GM19240 (cell line): ENCODE results near the gene VIPR1.

Experiments used
- DNase-seq: peaks from one replicate; pipeline ENCODE4 v3.0.0; 2011; ENCODE audit warnings: low spot score; ENCODE audit not compliant: insufficient read length

VIPR1 gene

DNA sequence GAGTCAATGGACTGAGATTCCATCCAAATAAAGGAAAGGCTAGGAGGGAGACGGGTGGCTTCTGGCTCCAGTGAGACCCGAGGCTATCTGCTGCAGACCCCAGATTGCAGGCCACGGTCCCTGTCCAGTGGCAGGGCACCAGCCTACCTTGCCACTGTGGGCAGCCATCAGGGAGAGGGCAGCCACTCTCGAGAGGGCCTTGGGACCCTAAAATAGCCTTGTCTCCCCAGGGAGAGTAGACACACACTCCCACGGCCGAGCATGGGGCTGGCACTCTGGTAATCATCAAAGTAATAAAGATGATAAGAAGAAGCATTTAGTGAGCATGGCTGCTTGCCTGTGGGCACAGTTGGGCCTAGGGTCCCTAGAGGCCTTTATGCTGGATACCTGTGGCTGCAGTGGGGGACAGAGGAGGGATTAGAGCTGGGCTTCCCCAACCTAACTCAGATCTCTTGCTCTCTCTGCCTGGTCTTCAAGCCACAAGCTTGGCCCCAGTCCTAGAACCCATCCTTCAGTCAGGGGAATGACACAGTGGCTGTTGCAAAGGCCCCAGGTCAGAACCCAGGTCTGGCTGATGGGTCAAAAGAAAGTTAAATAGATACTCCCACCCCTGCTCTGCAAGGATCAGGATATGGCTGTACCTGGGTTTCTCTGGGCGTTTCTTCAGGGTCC lies 9.2 kb upstream of the VIPR1 start:
- DNase-seq = no peak

DNA sequence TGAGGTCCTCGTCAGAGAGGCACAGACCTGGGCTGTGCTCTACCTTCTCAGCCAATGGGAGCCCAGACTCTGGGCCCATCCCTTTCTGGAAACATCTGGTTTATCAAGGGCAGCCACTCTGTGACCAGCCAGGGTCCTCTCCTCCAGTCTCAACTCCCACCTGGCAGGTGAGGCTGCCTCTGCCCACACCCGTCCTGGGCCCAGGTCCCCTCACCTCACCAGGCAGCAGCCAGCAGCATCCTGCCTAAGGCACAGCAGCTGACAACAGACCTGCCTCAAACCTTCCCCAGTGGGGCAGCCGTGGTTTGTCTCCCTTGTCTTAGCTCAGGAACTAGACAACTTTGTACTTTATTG lies 8.7 kb upstream of the VIPR1 start:
- DNase-seq = no peak

DNA sequence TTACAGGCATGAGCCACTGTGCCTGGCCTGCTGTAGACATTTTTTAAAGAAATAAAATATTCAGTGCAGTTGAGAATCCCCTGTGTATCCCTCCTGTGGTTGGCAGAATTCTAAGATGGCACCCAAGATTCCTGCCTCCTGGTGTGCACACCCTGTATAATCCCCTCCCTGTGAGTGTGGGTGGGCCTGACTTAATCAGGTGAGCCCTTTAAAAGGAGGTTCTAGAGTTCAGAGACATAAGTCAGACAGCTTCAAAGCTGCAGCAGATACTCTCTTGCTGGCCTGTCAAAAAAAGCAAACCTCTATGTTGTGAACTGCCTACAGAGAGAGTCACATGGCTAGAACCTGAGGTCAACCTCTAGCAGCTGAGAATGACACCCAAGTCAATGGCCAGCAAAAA lies 7.0 kb upstream of the VIPR1 start:
- DNase-seq = no peak

DNA sequence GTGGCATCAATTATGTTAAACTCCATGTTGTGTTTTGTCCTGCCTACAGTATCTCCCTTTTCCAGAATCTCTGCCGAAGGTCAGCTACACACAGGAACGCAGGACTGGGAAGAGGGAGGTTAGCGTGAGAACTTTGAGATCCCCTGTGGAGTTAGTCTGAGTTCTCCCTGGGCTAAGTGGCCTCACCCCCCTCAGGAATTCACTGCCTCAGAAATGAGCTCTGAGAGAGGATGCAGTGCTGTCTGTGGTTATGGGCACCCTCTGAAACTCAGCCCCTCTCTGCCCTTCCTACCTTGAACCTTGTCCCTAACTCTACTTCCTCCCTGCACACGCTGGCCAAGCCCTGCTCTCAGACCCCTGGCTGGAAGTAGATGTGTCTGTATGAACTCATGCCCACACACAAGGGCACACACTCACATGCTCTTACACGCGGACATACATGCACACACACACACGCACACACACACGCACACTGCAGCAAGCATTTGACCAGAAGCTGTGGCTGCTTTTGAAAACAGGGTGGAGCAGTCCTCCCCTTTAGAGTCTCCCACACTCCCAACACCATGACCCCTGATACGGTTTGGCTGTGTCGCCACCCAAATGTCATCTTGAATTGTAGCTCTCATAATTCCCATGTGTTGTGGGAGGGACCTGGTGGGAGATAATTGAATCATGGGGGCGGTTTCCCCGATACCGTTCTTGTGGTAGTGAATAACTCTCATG lies 5.3 kb upstream of the VIPR1 start:
- no peak for DNase-seq

DNA sequence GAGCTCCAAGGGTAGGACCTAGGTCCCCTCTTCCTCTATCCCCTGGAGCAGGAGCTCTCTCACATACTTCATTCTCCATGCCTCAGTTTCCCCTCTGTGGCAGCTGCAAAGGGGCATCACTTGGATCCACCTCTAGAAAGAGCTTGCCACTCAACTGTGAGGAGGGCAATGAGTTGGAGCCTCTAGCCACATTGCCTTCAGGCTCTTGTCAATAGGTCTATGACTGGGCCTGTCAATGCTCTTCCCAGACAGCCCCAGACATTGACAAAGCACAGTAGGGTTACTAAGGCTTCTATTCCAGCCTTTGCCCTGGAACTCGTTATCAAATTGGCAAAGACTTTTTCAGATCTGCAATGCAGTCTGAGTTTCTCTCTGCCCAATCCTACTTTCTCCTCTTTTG lies 4.4 kb upstream of the VIPR1 start:
- DNase-seq = no peak

GRCh38 chr3:42498791-42499477 lies 3.5 kb upstream of the VIPR1 start:
- DNase-seq = no peak

DNA sequence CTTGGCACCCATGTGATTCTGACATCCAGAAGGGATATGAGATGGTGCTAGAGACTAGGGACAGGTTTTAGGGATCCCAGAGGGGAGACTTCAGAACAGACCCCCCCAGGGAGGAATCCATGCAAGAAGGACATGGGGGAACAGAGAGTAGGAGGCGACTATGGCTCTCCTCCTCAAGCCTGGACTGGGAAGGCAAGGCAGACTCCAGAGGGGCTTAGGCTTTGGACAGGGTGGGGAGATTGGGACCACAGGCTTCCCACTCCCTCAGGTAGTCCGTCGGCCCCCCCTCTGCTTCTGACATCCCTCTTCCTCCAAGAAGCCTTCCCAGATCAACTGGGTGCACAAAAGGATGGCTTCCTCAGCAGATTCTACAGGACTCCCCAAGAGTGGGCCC lies 3.0 kb upstream of the VIPR1 start:
- no peak for DNase-seq

- no peak for DNase-seq
Measured at GRCh38 chr3:42500091-42500490, 2.4 kb upstream of the VIPR1 start.

DNA sequence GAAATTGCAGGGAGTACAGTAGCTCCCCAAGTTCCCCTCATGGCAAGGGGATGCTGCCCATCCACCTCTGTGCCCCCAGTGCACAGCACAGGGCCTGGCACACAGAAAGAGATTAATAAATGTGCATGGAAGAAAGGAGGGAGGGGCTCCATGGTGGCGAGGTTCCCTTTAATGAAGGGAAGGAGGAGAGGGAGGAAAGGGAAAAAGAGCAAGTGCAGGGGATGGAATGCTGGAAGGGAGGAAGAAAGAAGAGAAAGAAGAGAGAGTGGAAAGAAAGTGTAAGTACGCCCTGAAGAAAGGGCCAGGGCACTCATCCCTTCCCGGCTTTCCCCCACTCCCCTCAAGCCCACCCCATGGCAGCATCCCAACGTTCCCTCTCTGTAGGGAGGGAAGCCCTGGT lies 1.5 kb upstream of the VIPR1 start:
- DNase-seq = no peak

- DNase-seq = no peak
Measured at GRCh38 chr3:42501321-42501680, 1.1 kb upstream of the VIPR1 start.

GRCh38 chr3:42501681-42502428 lies 588 bp upstream of the VIPR1 start:
- peak; percentile 43 for DNase-seq

DNA sequence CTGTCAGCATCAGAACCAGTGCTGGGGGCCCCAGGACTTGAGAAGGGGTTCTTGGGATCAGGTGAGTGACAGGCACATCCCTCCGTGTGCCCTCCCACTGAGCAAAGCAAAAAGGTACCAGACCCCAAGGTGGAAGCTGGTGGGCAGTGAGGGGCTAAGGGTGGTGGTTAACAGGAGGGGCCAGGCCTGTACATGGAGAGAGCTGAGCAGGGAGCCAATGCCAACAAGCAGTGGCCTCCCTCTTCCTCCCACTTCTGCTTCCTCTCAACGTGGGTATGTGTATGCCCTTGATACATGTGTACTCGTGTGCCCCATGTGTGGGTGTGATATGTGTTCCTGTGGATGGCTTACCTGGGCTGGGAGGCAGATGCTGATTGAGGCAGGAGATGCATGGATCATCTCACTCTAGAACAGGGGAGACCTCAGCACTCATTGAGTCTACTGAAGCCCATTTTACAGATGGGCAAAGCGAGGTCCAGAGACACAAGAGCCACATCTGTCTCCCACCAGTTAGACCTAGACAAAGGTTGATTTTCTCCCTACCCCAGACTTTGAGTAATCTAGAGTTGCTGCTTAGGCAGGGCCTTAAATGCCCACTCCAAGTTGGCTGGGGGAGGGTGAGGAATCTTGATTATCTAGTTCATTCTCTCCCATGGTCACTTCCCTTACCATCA lies 945 bp downstream of the VIPR1 start:
- no peak for DNase-seq

DNA sequence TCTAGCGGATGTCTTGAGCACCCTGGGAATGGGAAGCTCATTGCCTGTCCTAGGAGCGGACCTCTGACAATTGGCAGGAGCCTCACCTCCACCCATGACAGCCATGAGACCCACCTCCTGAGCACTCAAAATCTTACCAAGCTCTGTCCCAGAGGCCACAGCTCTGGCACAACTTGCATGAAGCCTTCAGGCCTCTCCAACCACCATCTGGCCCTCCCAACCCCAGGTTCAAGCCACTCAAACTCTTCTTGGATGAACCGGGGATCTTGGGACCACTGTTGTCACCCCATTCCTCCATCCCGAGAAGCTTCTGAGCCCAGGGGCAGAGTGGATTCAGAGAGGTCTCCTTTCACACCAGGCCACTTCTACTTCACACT lies 1.5 kb downstream of the VIPR1 start:
- DNase-seq = no peak

DNA sequence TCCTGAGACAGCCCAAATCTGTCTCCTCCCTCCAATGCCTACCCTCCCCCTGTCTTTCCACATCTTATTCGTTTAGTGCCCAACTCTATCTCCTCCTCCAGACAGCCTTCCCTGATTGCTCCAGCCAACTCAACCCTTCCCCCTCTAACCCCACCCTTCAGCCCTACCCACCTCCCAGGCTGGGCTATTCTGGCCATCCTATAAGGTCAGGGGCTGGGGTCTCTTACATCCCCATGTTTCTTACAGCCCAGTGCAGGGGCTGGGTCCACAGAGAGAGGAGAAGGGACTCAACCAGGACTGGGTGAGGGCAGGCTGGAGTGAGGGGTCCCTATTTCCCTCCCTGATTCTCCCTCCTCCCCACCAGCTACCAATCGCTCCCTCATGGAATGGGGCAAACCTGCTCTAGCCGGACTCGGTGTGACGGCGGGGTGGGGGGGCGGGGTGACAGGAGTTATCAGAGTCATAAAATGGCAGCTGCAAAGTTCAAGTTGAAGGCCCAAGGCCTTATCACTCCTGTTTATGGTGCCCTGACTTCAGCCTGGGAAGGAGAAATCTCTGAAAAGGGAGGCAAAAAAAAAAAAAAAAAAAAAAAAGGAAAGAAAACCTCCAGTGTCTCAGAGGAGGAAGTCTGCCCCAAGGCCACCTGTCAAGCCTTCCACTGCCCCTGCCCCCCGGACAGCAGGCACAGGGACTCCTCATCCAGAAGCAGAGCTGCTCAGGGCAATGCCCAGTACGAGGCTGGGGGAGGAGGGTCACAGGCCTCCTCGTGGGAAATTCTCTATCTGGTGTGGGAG lies 2.1 kb downstream of the VIPR1 start:
- no peak for DNase-seq

DNA sequence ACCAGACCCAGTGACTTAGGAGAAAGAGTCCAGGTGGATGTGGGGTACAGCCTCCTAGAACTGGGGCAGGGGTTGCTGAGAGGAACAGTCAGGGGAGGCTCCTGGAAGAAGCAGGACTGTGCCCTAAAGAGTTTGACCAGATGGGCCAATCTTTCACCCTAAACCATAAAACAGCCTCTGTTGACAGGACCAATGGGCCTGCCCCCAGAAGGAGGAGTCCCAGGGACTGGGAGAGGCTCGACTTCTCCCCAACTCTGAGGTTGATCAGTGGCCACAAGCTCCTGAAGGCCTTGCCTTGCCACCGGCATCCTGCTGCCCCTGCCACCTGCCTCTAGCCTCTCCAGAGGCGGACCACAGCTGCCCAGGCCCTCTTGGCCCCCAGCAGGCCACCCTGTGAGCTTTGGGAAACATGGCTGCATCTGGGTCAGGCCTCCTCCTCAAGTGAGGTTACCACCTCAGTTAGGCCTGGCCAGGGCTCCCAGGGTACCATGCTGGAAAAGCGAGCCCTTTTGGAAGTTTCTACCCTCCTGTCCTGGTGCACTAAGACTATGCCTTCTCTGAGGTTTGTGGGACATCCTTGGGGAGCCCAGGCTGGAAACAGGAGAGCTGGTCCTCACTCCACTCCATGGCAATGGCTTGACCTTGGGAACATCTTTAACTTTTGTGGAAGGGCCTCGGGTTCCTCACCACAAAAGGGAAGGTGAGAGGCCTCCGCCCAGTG lies 2.8 kb downstream of the VIPR1 start:
- no peak for DNase-seq

DNA sequence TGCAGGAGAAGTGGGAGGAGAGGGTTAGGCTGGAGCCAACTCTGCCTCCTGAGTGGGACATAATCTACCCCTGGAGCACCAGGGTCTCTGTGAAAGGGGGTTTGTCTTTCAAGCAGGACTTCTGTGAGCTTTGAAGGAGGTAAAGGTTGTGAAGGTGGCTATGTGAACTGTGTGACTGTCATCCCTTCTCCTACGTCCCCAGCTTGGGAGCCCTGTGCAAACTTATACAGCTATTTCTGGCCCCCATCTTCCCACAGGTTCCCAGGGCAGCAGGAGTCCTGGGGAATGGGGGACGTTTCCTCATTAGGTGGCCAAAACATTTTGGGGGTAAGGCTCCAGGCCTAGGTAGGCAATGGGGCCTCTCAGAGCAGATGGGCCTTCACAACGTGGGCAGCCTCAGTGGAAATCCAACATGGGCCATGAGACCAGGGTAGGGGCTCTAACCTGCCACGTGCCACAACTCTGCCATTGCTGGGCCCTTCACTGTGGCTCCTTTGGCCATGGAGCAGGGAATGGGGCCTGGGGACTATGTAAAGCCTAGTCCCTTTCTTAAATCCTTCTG lies 3.5 kb downstream of the VIPR1 start:
- DNase-seq = no peak

DNA sequence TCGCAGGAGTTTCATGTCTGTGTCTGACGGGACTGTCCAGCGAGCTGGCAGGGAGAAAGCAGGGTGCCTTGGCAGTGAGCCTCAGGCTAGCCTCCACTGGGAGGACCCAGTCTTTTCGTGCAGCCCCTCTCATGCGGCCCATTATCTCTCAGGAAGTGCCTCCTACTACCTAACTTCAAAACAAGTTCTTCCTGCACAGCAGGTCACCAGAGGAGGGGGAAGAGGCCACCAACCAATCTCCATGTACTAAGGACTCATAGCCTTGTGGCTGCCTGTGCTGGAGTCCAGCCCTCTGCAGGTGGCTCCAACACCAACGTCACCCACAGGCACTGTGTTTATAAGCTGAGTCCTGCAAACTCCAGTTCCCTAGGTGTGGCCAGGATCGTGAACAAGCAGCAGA lies 4.8 kb downstream of the VIPR1 start:
- DNase-seq = no peak

GRCh38 chr3:42507761-42508335 lies 5.4 kb downstream of the VIPR1 start:
- DNase-seq = no peak

GRCh38 chr3:42508562-42508961 lies 6.1 kb downstream of the VIPR1 start:
- DNase-seq = no peak

DNA sequence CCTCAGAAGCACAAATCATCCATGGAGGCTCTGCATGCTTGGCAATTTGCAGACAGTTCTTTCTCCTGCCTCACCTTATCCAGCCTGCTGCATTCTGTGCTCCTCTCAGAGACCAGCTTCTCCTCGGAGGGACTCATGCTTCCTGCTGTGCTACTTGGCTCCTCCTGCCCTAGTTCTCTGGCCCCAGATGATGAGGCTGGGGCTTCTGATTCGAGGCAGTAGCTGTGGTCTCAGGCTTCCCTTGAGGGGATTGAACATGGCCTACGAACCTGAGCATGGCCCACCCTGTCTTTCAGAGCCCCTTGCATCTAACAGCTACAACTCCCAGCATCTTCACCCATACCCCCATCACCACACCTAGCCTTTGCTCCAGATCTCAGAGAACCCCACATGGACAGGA lies 6.7 kb downstream of the VIPR1 start:
- no peak for DNase-seq
